Suprapubic skin (tissue), 4 donors: Measurements from ENCODE around the gene SMAD7. TPM values are rescaled to one million over a fixed set of nuclear protein-coding genes. Genes with fewer than 3 reads are reported as not detected.
A peak's percentile ranks its signal among the peaks of the same experiment; 100 is the strongest.

Source experiments
- DNase-seq, 2 donors: peaks; one replicate each; pipeline ENCODE4 v3.0.0-alpha.2; 2019; ENCODE audit warnings: low spot score in 2 of 2
- H3K27ac ChIP-seq: fragments of 200-600 bp; sonication (generic); one replicate; pipeline ENCODE4 v1.5.1; 2019
- H3K27me3 ChIP-seq: fragments of 200-600 bp; sonication (generic); one replicate; pipeline ENCODE4 v1.5.1; 2019
- H3K36me3 ChIP-seq: fragments of 200-600 bp; sonication (generic); one replicate; pipeline ENCODE4 v1.5.1; 2019
- H3K4me1 ChIP-seq: fragments of 200-600 bp; sonication (generic); one replicate; pipeline ENCODE4 v1.5.1; 2019
- H3K4me3 ChIP-seq: fragments of 200-600 bp; sonication (generic); one replicate; pipeline ENCODE4 v1.5.1; 2019; ENCODE audit warnings: mild to moderate bottlenecking
- H3K9me3 ChIP-seq: fragments of 200-600 bp; sonication (generic); one replicate; pipeline ENCODE4 v1.5.1; 2019
- CTCF ChIP-seq, 2 donors: fragments of 200-600 bp in 1 of 2; fragments of 450-650 bp in 1 of 2; sonication (generic) in 1 of 2; IDR thresholded peaks; one replicate each; pipeline ENCODE4 v1.5.1; 2016 to 2019; ENCODE audit warnings: antibody characterized with exemption in 2 of 2, mild to moderate bottlenecking in 1 of 2, moderate library complexity in 1 of 2
- EP300 ChIP-seq: sonication (generic); formaldehyde crosslinking; IDR thresholded peaks from one replicate; pipeline ENCODE4 v1.6.1; 2017; ENCODE audit warnings: antibody characterized with exemption
- POLR2A ChIP-seq, 2 donors: fragments of 450-650 bp; IDR thresholded peaks; one replicate each; pipeline ENCODE4 v1.6.1; 2017; ENCODE audit warnings: antibody characterized with exemption in 2 of 2, mild to moderate bottlenecking in 2 of 2, moderate library complexity in 2 of 2
- POLR2AphosphoS5 ChIP-seq, 3 donors: sonication (generic); formaldehyde crosslinking; IDR thresholded peaks; one replicate each; pipeline ENCODE4 v1.6.1; 2017; ENCODE audit warnings: antibody characterized with exemption in 3 of 3
- WGBS: methylation state at CpG from one replicate; pipeline ENCODE4 v1.1.5; 2018; 5-methylcytosine and 5-hydroxymethylcytosine counted together
- total RNA-seq, 4 donors: library from RNA; depleted of rRNA; stranded (reverse); fragments of >200 nt; gene quantifications; one replicate each; pipeline ENCODE4 v1.1.0, GENCODE V29; 2016

SMAD7 gene
- total RNA-seq, 4 donors from 2014 or later, result 19.7 to 41.6 (median 27.8) TPM

- no peaks in the 10 kb centered on the region for H3K27me3 ChIP-seq
- H3K4me1 ChIP-seq, result peaks cover 64% of the 10 kb centered on the region
- H3K4me3 ChIP-seq, result no peak overlapping the region
- TF ChIP-seq POLR2A (IDR thresholded peaks at IDR 0.05) (no peak), EP300 (no peak), CTCF (IDR thresholded peaks at IDR 0.05) (no peak), POLR2AphosphoS5 (IDR thresholded peaks at IDR 0.05) (no peak)
- H3K9me3 ChIP-seq, result no peaks in the 10 kb centered on the region
- H3K27ac ChIP-seq, result peak overlapping the region; percentile 1
- peaks cover 15% of the 10 kb centered on the region for H3K36me3 ChIP-seq
- DNase-seq, result no peak
- 58% methylated on average over 17 of the region's 17 CpGs for WGBS
Observed at GRCh38 chr18:48924630-48925490, 25.9 kb downstream of the SMAD7 start.

GRCh38 chr18:48923746-48924629, 26.8 kb downstream of the SMAD7 start:
- Histone ChIP-seq H3K27me3 (no peaks in the 10 kb centered on the region), H3K4me1 (peaks cover 55% of the 10 kb centered on the region), H3K4me3 (peak overlapping the region; percentile 43), H3K27ac (peak overlapping the region; percentile 79), H3K36me3 (peaks cover 15% of the 10 kb centered on the region), H3K9me3 (no peaks in the 10 kb centered on the region)
- TF ChIP-seq POLR2AphosphoS5 (IDR thresholded peaks at IDR 0.05) (no peak), POLR2A (IDR thresholded peaks at IDR 0.05) (no peak), EP300 (no peak), CTCF (IDR thresholded peaks at IDR 0.05) (no peak)
- WGBS, result 62% methylated on average over 14 of the region's 15 CpGs
- DNase-seq, result peak in 1 of 2 donors; percentile 51

- Histone ChIP-seq H3K27ac (peak overlapping the region; percentile 79), H3K27me3 (no peaks in the 10 kb centered on the region), H3K4me3 (peak overlapping the region; percentile 43), H3K9me3 (no peaks in the 10 kb centered on the region), H3K4me1 (peaks cover 46% of the 10 kb centered on the region), H3K36me3 (peaks cover 15% of the 10 kb centered on the region)
- DNase-seq, result peak; percentile 77 to 87
- 21% methylated on average over 14 of the region's 21 CpGs for WGBS
- TF ChIP-seq EP300, result no peak
Observed at GRCh38 chr18:48922801-48923730, 27.7 kb downstream of the SMAD7 start.

- WGBS, result 49% methylated on average over 6 of the region's 7 CpGs
- peaks cover 15% of the 10 kb centered on the region for H3K36me3 ChIP-seq
- no peak for DNase-seq
- H3K27me3 ChIP-seq, result no peaks in the 10 kb centered on the region
- TF ChIP-seq POLR2AphosphoS5 (IDR thresholded peaks at IDR 0.05), result no peak
- TF ChIP-seq EP300, result no peak
- TF ChIP-seq POLR2A (IDR thresholded peaks at IDR 0.05), result no peak
- no peak for TF ChIP-seq CTCF (IDR thresholded peaks at IDR 0.05)
- peak overlapping the region; percentile 79 for H3K27ac ChIP-seq
- peak overlapping the region; percentile 43 for H3K4me3 ChIP-seq
- H3K4me1 ChIP-seq, result peaks cover 39% of the 10 kb centered on the region
- H3K9me3 ChIP-seq, result no peaks in the 10 kb centered on the region
Observed at GRCh38 chr18:48922226-48922800, 28.5 kb downstream of the SMAD7 start.
